Jurkat, Clone E6-1 (cell line): ENCODE results near the gene ZNF480. TPM values are rescaled to one million over a fixed set of nuclear protein-coding genes. Genes with fewer than 3 reads are reported as not detected.
A peak's percentile ranks its signal among the peaks of the same experiment; 100 is the strongest.
"Not testable (repeated sequence)": the region's sequence is repeated elsewhere in the genome, so short reads cannot be mapped to it uniquely, and the experiment has no call there.

Experiments used
- DNase-seq: peaks from one replicate; pipeline ENCODE4 v3.0.0-alpha.2; 2011; ENCODE audit warnings: low read depth, low spot score
- H3K4me3 ChIP-seq: 2 replicates; pipeline ENCODE4 v1.5.1; 2011; ENCODE audit warnings: mild to moderate bottlenecking, low read length, control low read depth, moderate library complexity
- polyA plus RNA-seq: library from polyadenylated mRNA; unstranded; fragments of >200 nt; gene quantifications from one replicate; pipeline ENCODE4 v1.2.1, GENCODE V29; 2012; ENCODE audit warnings: missing spikeins; ENCODE audit not compliant: insufficient read length, insufficient read depth

Gene ZNF480
- polyA plus RNA-seq = 58.0 TPM

DNA sequence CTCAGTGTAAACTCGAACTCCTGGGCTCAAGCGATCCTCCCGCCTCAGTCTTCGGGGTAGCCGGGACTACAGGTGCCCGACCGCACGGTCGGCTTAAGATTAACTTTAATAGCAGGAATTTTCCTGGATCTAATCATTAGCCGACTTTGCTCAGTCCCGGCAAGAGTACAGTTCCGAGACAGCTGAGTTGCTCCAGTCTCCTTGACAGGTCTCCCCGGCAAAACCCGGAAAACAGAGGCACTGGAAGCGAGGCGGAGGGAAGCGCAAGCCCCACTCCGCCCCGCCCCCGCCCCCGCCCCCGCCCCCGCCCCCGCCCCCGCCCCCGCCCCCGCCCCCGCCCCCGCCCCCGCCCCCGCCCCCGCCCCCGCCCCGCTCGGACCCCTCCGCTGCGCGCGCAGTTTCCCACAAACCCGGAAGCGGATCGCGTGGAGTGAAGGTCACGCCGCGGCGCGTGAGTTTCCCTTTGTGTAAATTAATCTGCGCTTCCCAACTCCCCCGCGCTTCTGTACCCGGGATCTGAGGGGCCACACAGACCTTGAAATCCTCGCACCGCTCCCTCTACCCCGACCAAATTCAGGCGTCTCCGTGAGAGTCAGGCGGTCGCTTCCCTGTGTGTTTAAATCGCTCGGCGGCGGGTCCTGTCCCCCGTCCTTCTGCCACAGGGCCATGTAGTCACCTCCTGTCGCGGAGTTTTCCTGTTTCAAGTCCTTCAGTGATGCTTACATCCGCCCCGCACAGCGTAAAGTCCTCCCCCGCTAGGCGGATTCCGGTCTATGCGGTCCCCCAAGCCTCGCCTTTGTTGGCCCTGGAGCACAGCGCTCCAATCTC lies at the start of gene ZNF480:
Gene ZNF480 (plus strand): TSS at position 397 of the 828 bp plus-strand sequence. CDS start 3,244 bp downstream, outside the sequence.
- peak within 1 kb of the TSS; percentile 96 for H3K4me3 ChIP-seq
- peak; percentile 69 for DNase-seq

DNA sequence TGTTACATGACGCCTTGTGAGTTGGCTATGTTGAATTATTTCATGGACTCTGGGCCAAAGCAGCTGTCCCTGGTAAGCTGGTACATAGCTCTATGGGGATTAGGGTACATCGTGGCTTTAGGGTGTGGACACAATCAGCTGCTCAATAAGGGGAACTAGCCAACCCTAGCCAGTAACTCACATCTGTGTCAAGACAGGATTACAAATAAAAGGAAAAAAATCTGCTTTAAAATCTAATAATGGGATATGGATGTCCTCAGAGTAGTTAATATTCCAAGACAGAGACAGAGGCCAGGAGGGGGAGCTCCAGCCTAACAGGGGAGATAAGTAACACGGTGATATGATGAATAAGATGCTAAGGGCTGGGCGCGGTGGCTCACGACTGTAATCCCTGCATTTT lies 48.7 kb upstream of the ZNF480 start:
- DNase-seq = peak; percentile 45
- H3K4me3 ChIP-seq = no peak overlapping the region

DNA sequence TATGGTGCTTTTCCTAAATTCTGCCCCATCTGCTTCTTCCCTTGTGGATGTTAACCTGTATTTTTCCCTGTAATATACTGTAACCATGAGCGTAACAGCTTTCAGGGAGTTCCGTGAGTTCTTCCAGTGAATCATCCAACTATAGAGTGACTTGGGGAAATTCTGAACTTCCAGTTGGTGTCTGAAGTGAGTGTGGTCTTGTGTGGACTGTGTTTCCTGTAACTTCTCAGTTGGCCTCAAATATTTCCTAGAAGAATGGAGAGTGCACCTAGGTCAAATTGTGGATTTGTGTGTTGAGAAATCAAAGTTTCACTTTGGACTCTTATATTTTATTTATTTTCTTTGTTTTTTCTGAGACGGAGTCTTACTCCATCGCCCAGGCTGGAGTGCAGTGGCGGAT lies 38.5 kb upstream of the ZNF480 start:
- DNase-seq = no peak
- H3K4me3 ChIP-seq = no peak overlapping the region

DNA sequence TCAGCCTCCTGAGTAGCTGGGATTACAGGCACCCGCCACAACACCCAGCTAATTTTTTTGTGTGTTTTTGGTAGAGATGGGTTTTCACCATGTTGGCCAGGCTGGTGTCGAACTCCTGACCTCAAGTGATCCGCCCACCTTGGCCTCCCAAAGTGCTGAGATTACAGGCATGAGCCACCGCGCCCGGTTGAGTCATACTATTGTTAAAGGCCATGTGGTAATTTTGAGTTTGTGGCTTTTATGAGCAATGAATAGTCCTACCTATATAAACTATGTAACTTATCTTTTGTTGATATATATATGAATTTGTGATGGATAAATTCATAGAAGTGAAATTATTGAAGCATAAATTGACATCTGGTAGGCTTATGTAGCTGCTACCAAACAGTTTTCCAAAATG lies 31.4 kb upstream of the ZNF480 start:
- DNase-seq, H3K4me3 ChIP-seq: not testable (repeated sequence)

DNA sequence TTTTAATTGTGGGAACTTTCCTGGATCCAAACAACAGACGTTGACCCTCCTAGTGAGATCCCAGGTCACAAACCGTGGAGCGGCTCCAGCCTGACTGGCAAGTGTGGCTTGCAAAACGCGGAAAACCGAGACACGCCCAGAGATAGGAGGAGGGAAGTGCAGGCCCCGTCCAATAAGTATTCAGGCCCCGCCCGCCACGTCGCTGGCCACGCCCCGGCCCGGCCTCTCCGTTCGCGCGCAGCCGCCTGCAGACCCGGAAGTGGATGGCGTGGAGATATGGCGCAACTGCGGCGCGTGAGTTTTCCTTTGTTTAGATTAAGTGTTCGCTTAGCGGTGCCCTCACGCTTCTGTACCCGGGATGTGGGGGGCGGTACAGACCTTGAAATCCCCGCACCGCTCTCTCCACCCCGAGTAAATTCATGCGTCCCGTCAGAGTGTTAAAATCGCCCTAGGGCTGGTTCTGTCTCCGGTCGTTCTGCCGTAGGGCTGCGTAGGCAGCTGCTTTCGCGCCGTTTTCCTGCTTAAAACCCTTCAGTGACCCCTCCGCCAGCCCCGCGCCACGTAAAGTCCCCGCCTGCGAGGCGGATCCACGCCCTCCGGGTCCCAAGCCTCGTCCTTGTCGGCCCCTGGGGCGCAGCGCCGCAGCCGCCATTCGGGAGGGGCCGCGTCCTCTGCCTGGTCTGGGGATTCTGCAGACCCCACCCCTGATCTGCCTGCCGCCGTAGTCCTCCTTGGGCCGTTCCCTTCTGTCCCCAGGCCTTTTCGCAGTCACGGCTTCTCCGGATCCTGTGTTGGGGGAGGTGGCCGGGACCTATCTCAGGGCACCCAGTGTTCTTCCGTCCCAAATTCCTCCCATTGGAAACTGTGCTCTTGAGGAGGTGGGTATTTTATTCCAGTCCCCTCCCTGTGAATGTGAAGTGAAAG lies 27.4 kb upstream of the ZNF480 start, which contains the start of gene ZNF766:
Gene ZNF766 (plus strand): TSS at position 250 of the 924 bp plus-strand sequence. CDS start 27 bp downstream, at position 277.
- peak; percentile 91 for DNase-seq
- H3K4me3 ChIP-seq = peak within 1 kb of the TSS; percentile 98

DNA sequence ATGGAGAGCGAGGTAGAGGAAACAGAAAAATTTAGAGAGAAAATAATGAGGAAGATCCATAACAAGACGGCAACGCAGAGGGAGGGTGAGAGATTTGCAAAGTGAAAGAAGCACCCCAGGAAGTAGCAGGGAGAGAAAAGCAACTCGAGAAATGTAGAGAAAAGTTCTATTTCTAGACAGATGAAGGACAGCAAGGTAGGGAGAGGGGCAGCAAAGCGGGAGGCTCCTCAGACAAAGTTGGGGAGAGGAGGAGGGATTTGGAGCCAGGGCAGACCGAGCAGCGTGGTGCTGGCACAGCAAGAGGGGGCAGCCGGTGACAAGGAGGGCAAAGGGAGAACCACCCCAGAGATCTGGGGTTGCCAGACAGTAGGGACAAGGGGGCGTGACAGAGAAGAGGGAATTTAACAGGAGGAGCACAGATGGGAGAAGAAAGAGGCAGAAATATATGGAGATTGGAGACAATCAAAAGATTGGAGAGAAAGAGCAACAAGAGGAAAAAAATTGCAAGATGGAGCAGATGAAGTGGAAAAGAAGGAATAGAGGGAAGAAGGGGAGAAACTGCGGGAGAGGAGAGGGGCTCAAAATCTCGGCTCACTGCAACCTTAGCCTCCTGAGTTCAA lies 26.6 kb upstream of the ZNF480 start:
- DNase-seq = no peak
- H3K4me3 ChIP-seq = peak overlapping the region; percentile 98

DNA sequence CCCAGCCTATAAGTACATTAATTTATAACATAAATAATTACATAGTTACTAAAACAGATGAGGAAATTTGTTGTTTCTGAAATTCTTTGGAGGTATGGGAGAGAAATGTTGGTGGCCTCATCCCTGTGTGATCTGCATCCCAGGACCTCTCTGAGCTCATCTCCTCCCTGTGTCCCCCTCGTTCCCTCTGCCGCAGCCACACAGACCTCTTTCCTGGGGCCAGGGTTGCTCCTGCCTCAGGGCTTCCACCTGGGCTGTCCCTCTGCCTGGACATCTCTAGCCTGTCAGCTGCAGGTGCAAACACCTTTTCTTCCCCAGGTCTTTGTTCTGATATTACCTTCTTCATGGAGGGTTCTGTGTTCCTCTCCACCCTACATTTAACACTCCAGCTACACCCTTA lies 23.7 kb upstream of the ZNF480 start:
- H3K4me3 ChIP-seq = no peak overlapping the region
- DNase-seq = no peak

DNA sequence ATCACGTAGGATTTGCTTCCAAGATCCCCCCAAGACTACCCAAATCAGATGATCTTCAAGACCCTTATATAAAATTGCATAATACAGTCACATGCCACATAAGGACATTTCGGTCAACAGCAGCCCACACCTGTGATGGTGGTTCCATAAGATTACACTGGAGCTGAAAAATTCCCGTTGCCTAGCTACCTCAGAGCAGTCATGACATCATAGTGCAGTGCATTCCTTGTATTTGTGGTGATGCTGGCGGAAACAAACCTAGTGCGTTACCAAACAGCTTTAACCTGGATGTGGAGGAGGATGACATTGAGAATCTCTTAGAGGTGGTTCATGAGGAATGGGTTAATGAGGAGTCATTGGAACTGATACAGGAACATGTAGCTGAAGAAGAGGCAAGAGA lies 22.8 kb upstream of the ZNF480 start:
- no peak overlapping the region for H3K4me3 ChIP-seq
- DNase-seq = no peak

DNA sequence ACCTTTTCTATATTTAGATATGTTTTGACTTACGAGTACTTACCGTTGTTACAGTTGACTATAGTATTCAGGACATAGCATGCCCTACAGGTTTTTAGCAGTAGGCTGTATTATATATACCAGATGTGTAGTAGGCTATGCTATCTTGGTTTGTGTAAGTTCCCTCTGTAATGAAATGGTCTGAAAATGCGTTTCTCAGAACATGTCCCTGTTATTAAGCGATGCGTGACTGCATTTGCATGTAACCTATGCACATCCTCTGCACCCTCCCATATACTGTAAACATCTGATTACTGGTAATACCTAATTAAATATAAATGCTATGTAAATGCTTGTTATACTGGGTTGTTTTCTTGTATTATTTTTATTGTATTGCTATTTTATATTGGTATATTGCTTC lies 21.0 kb upstream of the ZNF480 start:
- DNase-seq = no peak
- no peak overlapping the region for H3K4me3 ChIP-seq

DNA sequence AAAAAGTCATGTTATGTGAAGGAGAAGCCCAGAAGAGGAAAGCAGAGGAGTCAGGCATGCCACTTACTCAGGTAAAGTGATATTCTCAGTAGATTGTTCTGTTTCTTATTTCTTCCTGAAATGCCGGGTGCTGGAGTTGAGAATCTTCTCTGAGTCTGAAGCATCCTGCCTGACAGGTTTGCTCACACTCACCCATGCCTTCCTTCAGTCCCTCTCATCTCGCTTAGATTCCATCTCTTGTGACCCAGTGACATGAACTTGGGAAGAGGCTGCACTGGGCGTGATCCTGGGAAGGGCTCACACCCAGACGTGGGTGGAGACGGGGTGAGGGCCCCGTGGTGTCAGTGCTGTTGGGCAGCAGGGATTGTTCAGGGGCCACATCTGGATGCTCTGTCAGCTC lies 19.5 kb upstream of the ZNF480 start:
- no peak overlapping the region for H3K4me3 ChIP-seq
- no peak for DNase-seq

DNA sequence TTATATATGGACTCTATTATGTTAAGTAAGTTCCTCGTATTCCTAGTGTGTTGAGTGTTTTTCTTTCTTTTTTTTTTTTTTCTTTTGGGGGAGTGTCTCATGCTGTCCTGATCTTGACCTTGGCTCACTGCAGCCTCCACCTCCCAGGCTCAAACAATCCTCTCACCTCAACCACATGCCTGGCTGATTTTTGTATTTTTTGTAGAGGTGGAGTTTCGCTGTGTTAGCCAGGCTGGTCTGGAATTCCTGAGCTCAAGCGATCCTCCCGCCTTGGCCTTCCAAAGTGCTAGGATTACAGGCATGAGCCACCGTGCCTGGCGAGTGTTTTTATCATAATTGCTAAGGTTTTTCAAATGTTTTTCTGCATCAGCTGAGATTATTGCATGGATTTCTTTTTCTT lies 10.7 kb upstream of the ZNF480 start:
- no peak for DNase-seq
- no peak overlapping the region for H3K4me3 ChIP-seq

DNA sequence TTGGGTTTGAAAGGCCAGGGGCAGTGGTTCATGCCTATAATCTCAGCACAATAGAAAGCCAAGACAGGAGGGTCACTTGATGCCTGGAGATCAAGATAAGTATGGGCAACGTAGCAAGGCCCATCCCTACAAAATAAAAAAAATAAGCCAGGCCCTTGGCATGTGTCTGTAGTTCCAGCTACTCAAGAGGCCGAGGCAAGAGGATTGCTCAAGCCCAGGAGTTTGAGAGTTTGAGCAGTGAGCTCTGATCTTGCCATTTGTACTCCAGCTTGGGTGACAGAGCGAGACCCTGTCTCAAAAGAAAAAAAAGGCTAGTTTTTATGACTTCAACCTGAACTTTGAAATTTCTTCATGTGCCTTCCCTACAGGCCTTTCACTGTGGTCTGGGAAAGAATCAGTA lies 5.2 kb upstream of the ZNF480 start:
- no peak for DNase-seq
- no peak overlapping the region for H3K4me3 ChIP-seq

DNA sequence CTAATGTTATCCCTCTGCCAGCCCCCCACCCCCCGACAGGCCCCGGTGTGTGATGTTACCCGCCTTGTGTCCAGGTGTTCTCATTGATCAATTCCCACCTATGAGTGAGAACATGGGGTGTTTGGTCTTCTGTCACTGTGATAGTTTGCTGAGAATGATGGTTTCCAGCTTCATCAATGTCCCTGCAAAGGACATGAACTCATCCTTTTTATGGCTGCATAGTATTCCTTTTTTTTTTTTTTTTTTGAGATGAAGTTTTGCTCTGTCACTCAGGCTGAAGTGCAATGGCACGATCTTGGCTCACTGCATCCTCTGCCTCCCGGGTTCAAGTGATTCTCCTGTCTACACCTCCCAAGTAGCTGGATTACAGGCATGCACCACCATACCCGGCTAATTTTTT lies 4.0 kb upstream of the ZNF480 start:
- H3K4me3 ChIP-seq, DNase-seq: not testable (repeated sequence)

DNA sequence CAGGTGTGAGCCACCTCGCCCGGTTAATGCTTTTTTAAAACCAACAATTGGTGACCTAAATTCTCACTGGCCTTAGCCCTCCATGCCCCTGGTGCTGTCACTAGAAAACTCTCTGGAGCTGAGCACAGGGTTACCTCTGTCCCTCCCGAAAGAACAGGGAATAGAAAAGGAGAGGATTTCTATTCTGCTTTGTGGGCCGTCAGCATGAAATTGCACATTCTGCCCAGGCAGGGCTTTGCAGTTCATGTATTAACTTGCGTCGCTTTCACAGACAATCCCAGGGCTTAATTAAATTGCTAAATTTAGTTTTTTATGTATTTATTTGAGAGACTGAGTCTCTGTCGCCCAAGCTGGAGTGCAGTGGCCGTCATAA lies 583 bp upstream of the ZNF480 start:
- peak overlapping the region; percentile 96 for H3K4me3 ChIP-seq
- peak; percentile 18 for DNase-seq

DNA sequence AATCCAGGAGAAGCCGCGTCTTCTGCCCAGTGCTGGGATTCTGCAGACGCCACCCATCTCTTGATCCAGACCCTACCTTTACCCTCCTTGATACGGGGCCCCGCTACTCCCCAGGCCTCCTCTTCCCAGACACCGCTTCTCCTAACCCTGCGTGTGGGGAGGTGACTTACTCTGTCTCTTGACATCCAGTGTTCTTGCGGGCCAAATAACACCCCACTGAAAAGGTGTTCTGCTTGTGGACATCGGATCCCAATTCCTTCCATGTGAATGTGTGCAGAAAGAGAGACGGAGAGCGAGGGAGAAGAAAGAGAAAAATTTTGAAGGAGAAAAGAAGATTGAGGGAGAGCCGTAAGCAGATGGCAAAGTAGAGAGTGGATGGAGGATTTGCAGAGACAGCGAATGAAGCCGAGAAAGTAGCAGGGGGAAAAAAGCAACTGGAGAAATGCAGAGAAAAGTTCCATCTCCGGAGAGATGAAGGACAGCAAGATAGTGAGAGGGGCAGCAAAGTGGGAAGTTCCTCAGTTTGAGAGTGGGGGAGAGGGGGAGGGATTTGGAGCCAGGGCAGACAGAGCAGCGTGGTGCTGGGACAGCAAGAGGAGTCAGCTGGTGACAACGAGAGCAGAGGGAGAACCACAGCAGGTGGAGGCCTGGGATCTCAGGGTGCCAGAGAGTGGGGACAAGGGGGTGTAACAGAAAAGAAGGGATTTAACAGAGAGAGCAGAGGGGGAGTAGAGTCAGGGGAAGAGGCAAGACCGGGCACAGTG lies 814 bp downstream of the ZNF480 start:
- peak overlapping the region; percentile 96 for H3K4me3 ChIP-seq
- DNase-seq = no peak

DNA sequence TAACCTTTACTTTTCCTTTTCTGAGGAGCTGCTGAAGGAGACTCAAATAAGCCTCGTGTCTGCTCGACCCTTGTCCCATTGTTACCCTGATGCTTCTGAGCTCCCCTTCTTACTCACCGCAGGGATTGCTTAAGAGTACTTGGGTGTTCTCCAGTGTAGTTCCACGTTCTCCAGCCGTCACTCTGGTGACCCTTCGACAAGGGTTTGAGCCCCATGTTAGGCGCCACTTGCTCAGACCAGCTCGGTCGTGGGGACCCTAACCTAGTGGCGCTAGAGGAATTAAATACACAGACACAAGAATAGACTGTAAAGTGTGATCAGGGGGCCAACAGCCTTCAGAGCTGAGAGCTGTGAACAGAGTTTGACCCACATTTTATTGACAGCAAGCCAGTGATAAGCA lies 10.3 kb downstream of the ZNF480 start:
- H3K4me3 ChIP-seq = no peak overlapping the region
- DNase-seq = no peak

DNA sequence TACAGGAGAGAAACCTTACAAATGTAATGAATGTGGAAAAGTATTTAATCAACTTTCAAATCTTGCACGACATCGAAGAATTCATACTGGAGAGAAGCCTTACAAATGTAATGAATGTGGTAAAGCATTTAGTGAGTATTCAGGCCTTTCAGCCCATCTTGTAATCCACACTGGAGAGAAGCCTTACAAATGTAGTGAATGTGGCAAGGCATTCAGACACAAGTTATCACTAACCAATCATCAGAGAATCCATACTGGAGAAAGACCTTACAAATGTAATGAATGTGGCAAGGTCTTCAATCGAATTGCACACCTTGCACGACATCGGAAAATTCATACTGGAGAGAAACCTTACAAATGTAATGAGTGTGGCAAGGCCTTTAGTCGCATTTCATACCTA lies 25.5 kb downstream of the ZNF480 start:
- H3K4me3 ChIP-seq = no peak overlapping the region
- no peak for DNase-seq

DNA sequence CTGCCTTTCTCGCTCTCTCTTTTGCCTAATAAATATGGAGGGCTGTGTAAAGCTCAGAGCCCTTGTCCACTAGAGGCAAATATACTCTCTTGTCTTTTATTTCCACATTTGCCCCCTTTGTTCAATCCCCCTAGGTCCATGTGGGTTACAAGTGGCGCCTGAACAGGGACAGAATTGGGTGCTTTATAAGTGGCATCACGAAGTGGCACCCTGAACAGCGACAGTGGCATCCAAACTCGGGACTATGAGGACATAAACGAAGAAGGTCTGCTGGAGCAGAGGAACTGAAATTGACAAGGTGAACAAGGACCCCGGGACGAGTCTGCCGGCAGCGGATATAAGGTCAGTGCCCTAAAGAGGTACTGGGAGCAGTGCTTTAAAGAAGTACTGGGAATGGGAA lies 34.8 kb downstream of the ZNF480 start:
- no peak for DNase-seq
- no peak overlapping the region for H3K4me3 ChIP-seq

DNA sequence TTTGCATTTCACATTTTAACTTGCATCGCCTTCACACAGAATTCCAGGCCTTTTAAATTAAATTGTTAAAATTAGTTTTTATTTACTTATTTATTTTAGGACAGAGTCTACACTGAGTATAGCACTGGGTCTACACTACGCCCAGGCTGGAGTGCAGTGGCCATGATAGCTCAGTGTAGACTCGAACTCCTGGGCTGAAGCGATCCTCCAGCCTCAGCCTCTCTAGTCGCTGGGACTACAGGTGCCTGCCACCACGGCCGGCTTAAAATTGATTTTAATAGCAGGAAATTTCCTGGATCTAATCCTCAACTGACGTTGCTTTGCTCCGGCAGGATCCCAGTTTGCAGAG lies 38.8 kb downstream of the ZNF480 start:
- H3K4me3 ChIP-seq = peak overlapping the region; percentile 61
- DNase-seq = no peak
